NCI-H2029 (cell line): Measurements from ENCODE around the gene KRTAP6-2.

ENCODE experiments used
- DNase-seq: peaks from one replicate; lab custom pipeline; 2025; lab: John Stamatoyannopoulos, UW

KRTAP6-2 gene

GRCh38 chr21:30567617-30568016 lies 31.1 kb downstream of the KRTAP6-2 start:
- DNase-seq, result no peak

DNA sequence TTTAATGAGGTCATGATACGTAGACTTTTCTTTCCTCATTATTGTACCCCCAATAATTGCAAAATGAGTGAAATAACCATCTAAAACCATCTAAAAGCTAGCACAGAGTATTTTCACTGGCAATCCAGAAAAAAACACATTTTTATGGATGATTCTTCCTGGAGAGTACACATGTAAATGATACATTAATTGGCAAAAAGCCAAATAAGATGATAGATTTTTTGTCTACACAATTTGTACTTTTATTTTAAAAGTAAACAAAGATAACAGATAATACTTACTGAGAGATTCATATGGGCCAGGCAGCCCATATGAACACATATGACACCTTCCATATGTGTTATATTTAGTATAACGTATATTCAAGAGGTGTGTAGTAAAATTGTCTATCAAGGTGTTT lies 35.1 kb downstream of the KRTAP6-2 start:
- DNase-seq, result no peak

- DNase-seq, result no peak
Measured at GRCh38 chr21:30563072-30563471, 35.6 kb downstream of the KRTAP6-2 start.

DNA sequence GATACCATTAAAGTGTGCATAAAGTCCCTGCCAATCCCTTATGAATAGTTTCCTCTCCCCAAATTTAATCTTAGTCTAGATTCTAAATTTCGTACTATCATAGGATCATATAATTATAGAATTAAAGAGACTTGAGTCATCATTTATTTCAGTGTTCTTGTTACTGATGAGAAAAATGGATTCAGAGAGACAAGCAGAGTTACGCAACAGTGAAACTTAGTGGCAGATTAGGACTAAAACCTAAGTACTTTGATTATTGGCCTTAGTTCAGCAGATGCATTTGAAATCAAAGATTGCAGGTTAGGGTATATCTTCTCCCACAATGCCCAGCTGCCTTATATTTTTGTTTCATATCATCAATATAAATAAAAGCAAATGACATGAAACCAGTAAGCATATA lies 36.7 kb downstream of the KRTAP6-2 start:
- DNase-seq, result no peak

- no peak for DNase-seq
Measured at GRCh38 chr21:30561264-30561895, 37.3 kb downstream of the KRTAP6-2 start, which contains the start of gene KRTAP19-7. KRTAP19-7 (minus strand) TSS chr21:30561314; CDS start chr21:30561289, 25 bp downstream.

- no peak for DNase-seq
Measured at GRCh38 chr21:30555095-30555494, 43.6 kb downstream of the KRTAP6-2 start.

DNA sequence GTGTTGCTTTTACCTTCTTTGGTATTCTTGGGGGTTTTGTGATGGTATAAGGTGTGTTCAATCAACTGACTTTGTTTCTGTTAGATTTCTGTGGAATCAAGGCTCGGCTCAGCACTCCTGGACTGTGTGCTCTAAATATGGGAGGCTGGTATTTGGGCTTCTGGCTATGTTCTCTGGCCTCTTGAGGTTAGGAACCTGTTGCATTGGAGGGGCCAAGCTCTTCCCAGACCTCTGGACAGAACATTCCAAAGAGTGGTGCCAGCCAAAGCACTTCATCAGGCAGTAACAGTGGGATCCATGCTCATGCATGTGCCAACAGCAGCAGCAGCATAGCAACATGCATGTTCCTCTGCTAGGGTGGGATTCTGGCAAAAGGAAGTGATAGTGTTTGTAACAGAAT lies 45.9 kb downstream of the KRTAP6-2 start:
- DNase-seq, result no peak
